BLaER1 treated with 17β-estradiol and CSF1 and Interleukin-3, amounts not matched to agents 10 nM and 100 nM (cell line): ENCODE measurements around the gene CDH6.
"Not testable (repeated sequence)": the region's sequence is repeated elsewhere in the genome, so short reads cannot be mapped to it uniquely, and the experiment has no call there.

Experiments used
- H3K27ac ChIP-seq, 11 experiments: shearing (Covaris generic); formaldehyde crosslinking; 2 replicates each; pipeline ENCODE4 v1.8.1; 2022
- H3K27me3 ChIP-seq, 11 experiments: shearing (Covaris generic); formaldehyde crosslinking; 2 replicates each; pipeline ENCODE4 v1.8.1; 2022
- H3K36me3 ChIP-seq, 11 experiments: shearing (Covaris generic); formaldehyde crosslinking; 2 replicates each; pipeline ENCODE4 v1.8.1; 2022
- H3K4me1 ChIP-seq, 10 experiments: shearing (Covaris generic); formaldehyde crosslinking; 2 replicates each; pipeline ENCODE4 v1.8.1; 2022
- H3K4me2 ChIP-seq, 11 experiments: shearing (Covaris generic); formaldehyde crosslinking; 2 replicates each; pipeline ENCODE4 v1.8.1; 2022
- H3K4me3 ChIP-seq, 10 experiments: shearing (Covaris generic); formaldehyde crosslinking; 2 replicates each; pipeline ENCODE4 v1.8.1; 2022
- H3K9ac ChIP-seq, 11 experiments: shearing (Covaris generic); formaldehyde crosslinking; 2 replicates each; pipeline ENCODE4 v1.8.1; 2022
- H3K9me3 ChIP-seq, 11 experiments: shearing (Covaris generic); formaldehyde crosslinking; replicated peaks in 1 of 11; 2 replicates each; pipeline ENCODE4 v1.8.1; 2022
- H4K20me1 ChIP-seq, 11 experiments: shearing (Covaris generic); formaldehyde crosslinking; 2 replicates each; pipeline ENCODE4 v1.8.1; 2022
- Cebpa-rat ChIP-seq, 11 experiments: shearing (Covaris generic); IDR thresholded peaks; 2 replicates each; pipeline ENCODE4 v1.8.1; 2022

CDH6 gene

DNA sequence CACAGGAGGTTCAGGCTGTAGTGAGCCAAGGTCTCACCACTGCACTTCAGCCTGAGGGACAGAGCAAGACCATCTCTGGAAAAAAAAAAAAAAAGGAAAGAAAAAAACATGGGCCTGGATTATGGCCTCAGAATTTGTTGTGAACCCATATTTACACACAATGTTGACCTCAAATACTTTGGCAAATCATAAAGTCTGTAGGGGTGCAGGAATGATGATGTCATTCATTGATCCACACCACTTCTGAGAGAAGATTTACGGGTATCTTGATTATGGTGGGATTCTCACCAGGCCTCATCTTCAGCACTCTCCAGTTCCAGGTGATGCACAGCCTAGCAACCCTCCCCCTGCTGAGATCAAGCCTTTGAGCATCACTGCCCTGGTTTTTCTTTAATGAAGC, 156.9 kb downstream of the CDH6 start:
- H3K27ac ChIP-seq, result no peak overlapping the region
- no peak overlapping the region for H3K4me3 ChIP-seq
- no peaks in the 10 kb centered on the region for H3K4me1 ChIP-seq
- peaks cover 0 to 13% (median 0%) of the 10 kb centered on the region in 11 experiments; a peak in 4 of 22 replicates for H3K9me3 ChIP-seq
- no peak for TF ChIP-seq Cebpa-rat (IDR thresholded peaks at IDR 0.05)
- no peaks in the 10 kb centered on the region for H4K20me1 ChIP-seq
- no peaks in the 10 kb centered on the region for H3K27me3 ChIP-seq
- H3K36me3 ChIP-seq, result no peaks in the 10 kb centered on the region
- H3K4me2 ChIP-seq, result no peak overlapping the region
- no peak overlapping the region for H3K9ac ChIP-seq

DNA sequence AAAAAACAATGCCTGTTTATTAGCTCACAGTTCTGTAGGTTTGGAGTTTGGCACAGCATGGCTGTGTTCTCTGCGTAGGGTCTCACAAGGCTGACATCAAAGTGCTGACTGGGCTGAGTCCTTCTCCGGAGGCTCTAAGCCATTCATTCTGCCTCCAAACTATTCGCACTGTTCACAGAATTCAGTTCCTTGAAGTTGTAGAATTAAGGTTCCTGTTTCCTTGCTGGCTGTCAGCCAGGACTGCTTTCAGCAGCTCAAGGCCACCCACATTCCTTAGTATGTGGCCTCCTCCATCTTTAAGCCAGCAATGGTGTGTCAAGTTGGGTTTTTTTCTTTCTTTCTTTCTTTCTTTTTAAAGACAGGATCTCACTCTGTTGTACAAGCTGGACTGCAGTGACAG, 161.9 kb downstream of the CDH6 start:
- H3K4me2 ChIP-seq, result no peak overlapping the region
- H3K9me3 ChIP-seq, result peaks cover 0 to 21% (median 0%) of the 10 kb centered on the region in 11 experiments; a peak in 5 of 22 replicates
- no peaks in the 10 kb centered on the region for H3K4me1 ChIP-seq
- no peaks in the 10 kb centered on the region for H3K36me3 ChIP-seq
- no peak overlapping the region for H3K27ac ChIP-seq
- no peak overlapping the region for H3K9ac ChIP-seq
- H3K4me3 ChIP-seq, result no peak overlapping the region
- H3K27me3 ChIP-seq, result no peaks in the 10 kb centered on the region
- no peaks in the 10 kb centered on the region for H4K20me1 ChIP-seq
- TF ChIP-seq Cebpa-rat (IDR thresholded peaks at IDR 0.05), result no peak

DNA sequence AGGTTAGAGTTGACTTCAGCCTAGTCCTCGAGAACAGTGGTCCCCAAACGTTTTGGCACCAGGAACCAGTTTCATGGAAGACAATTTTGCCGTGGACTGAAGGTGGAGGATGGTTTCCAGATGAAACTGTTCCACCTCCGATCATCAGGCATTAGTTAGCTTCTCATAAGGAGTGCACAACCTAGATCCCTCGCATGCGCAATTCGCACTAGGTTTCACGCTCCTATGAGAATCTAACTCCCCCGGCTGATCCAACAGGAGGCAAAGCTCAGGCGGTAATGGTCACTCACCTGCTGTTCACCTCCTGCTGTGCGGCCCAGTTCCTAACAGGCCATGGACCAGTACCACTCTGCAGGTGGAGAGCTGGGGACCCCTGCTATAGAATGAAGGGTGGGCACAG, 163.6 kb downstream of the CDH6 start:
- Histone ChIP-seq H3K4me1 (peaks cover 0 to 3% (median 0%) of the 10 kb centered on the region in 10 experiments; a peak in 7 of 20 replicates), H3K4me2 (no peak overlapping the region), H3K9ac (no peak overlapping the region), H3K27me3 (no peaks in the 10 kb centered on the region), H3K9me3 (peaks cover 0 to 21% (median 0%) of the 10 kb centered on the region in 11 experiments; a peak in 4 of 22 replicates), H3K4me3 (no peak overlapping the region), H4K20me1 (no peaks in the 10 kb centered on the region), H3K27ac (no peak overlapping the region), H3K36me3 (no peaks in the 10 kb centered on the region)
- no peak for TF ChIP-seq Cebpa-rat (IDR thresholded peaks at IDR 0.05)

DNA sequence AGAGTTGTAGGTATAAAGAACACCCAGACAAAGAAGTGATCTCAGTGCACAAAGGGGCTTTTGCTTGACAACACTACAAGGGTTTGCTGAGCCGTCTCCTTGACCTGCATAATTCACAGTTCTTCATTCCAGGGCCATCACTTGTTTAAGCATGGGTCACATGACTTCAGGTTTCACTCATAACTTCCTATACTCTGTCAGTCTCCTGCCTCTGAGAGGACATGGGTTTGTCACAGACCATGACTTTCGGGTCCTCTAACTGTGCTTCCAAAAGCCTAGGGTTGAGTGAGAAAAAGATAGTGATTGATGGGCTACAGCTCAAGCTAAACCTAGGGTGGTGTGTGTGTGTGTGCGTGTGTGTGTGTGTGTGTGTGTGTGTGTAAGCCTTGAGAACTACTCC, 166.4 kb downstream of the CDH6 start:
- Histone ChIP-seq H3K4me1 (peaks cover 0 to 12% (median 0%) of the 10 kb centered on the region in 10 experiments; a peak in 7 of 20 replicates), H3K27me3 (no peaks in the 10 kb centered on the region), H3K4me3 (no peak overlapping the region), H3K9me3 (peaks cover 0 to 21% (median 9%) of the 10 kb centered on the region in 11 experiments; a peak in 12 of 22 replicates), H3K9ac (no peak overlapping the region), H3K4me2 (no peak overlapping the region), H3K36me3 (no peaks in the 10 kb centered on the region), H4K20me1 (no peaks in the 10 kb centered on the region), H3K27ac (no peak overlapping the region)
- TF ChIP-seq Cebpa-rat (IDR thresholded peaks at IDR 0.05), result no peak

DNA sequence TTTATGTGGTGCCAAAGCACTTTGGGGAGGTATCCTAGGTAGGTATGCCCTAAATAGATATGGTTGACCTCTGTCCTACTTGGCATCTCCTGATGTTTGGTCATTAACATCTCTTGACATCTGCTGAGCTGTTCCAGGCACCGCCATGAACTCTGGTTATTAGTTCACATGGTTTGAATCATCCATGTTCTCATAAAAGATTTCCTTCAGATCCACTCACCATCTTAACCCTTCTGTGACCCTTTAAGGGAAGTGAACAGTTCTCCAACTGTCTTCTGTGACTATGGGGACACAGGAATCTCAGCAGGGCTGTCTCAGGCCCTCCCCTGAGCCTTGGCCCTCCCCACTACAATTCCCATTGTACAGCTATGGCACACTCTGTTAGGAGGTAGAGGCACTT, 167.7 kb downstream of the CDH6 start:
- TF ChIP-seq Cebpa-rat (IDR thresholded peaks at IDR 0.05), result no peak
- peaks cover 0 to 12% (median 0%) of the 10 kb centered on the region in 10 experiments; a peak in 7 of 20 replicates for H3K4me1 ChIP-seq
- no peaks in the 10 kb centered on the region for H3K36me3 ChIP-seq
- no peak overlapping the region for H3K4me2 ChIP-seq
- H3K27me3 ChIP-seq, result no peaks in the 10 kb centered on the region
- H3K9ac ChIP-seq, result no peak overlapping the region
- peaks cover 0 to 12% (median 7%) of the 10 kb centered on the region in 11 experiments; a peak in 11 of 22 replicates for H3K9me3 ChIP-seq
- no peaks in the 10 kb centered on the region for H4K20me1 ChIP-seq
- H3K27ac ChIP-seq, result no peak overlapping the region
- H3K4me3 ChIP-seq, result no peak overlapping the region

DNA sequence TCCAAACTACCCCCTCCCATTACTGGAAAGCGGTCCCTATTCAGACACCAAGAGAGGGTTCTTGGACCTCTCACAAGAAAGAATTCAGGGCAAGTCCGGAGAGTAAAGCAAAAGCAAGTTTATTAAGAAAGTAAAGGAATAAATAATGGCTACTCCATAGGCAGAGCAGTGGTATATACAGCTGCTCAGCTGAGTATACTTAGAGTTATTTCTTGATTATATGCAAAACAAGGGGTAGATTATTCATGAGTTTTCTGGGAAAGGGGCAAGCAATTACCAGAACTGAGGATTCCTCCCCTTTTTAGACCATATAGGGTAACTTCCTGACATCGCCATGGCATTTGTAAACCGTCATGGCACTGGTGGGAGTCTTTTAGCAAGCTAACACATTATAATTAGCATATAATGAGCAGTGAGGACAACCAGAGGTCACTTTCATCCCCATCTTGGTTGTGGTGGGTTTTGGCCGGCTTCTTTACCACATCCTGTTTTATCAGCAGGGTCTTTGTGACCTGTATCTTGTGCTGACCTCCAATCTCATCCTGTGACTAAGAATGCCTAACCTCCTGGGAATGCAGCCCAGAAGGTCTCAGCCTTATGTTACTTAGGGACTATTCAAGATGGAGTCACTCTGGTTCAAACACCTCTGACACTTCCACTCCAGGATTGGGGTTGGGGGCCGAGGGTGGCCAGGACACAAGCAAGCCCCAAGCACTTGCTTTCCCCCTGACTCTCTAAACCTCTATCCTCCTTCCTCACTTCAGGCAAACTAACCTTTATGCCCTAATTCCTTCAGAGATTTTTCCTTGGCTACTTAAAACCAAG, 168.4 kb downstream of the CDH6 start:
- not testable (repeated sequence) for H3K27me3 ChIP-seq, H4K20me1 ChIP-seq, H3K27ac ChIP-seq, H3K36me3 ChIP-seq, H3K4me3 ChIP-seq, H3K9ac ChIP-seq
- H3K9me3 ChIP-seq, result peaks cover 0 to 12% (median 7%) of the 10 kb centered on the region in 11 experiments; a peak in 11 of 22 replicates
- peaks cover 0 to 12% (median 0%) of the 10 kb centered on the region in 10 experiments; a peak in 7 of 20 replicates for H3K4me1 ChIP-seq
- peak overlapping the region in 3 of 11 experiments; percentile 3 to 40 (median 5); a peak in 2 of 22 replicates for H3K4me2 ChIP-seq

DNA sequence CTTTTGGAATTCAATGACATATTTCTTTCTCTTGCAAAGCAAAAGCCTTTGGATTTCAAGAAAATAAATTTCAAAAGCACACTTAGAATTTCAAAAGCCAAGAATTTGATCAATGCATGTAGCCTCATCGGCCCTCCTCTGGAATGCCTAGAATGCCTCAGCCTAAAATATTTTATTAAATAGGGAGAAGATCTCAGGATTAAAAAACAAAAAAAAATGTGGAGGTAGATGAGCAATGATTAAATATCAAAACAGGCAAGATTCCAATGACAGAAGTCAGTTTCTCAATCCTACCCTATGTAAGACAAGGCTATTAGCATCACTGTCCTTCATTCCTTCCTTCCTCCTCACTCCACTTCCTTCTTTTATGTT, 169.0 kb downstream of the CDH6 start:
- Histone ChIP-seq H4K20me1 (no peaks in the 10 kb centered on the region), H3K4me3 (no peak overlapping the region), H3K4me2 (peak overlapping the region in 3 of 11 experiments; percentile 3 to 40 (median 5); a peak in 3 of 22 replicates), H3K4me1 (peaks cover 0 to 12% (median 0%) of the 10 kb centered on the region in 10 experiments; a peak in 7 of 20 replicates), H3K9ac (no peak overlapping the region), H3K9me3 (peaks cover 0 to 12% (median 7%) of the 10 kb centered on the region in 11 experiments; a peak in 11 of 22 replicates), H3K27ac (no peak overlapping the region), H3K27me3 (no peaks in the 10 kb centered on the region), H3K36me3 (no peaks in the 10 kb centered on the region)
- no peak for TF ChIP-seq Cebpa-rat (IDR thresholded peaks at IDR 0.05)

DNA sequence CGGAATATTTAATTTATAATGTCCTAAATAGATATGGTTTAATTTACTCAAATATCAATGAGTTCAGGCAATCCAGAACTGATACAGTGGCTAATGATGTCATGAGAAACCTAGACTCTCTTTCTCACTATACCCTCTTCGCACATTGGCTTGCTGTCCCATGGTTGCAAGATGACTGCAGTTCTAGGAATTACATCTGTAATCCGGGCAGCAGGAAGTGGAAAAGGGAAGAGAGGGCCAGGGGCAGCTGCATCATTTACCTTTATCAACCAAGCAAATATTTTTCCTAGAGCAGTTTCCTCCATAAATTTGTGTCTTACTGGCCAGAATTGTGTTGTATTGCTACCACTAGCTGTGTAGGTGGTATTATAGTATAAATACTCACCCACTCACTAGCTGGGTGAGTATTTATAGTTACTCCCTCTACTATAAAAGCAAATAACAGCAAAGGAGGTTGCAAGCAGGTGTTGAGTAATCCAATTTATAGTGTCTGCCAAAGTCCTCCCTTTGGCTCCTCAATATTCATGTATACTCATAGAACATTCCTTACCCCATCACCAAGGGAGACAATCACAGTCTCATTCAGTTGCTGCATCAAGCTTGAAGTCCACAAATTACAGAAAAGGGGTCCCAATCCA, 169.6 kb downstream of the CDH6 start:
- Histone ChIP-seq H3K36me3 (no peaks in the 10 kb centered on the region), H4K20me1 (no peaks in the 10 kb centered on the region), H3K4me3 (no peak overlapping the region), H3K4me1 (peaks cover 0 to 12% (median 0%) of the 10 kb centered on the region in 10 experiments; a peak in 7 of 20 replicates), H3K27ac (no peak overlapping the region), H3K9ac (no peak overlapping the region), H3K27me3 (no peaks in the 10 kb centered on the region), H3K9me3 (peaks cover 0 to 12% (median 7%) of the 10 kb centered on the region in 11 experiments; a peak in 11 of 22 replicates), H3K4me2 (peak overlapping the region in 2 of 11 experiments; percentile 5 to 40; a peak in 2 of 22 replicates)
- TF ChIP-seq Cebpa-rat (IDR thresholded peaks at IDR 0.05), result no peak

DNA sequence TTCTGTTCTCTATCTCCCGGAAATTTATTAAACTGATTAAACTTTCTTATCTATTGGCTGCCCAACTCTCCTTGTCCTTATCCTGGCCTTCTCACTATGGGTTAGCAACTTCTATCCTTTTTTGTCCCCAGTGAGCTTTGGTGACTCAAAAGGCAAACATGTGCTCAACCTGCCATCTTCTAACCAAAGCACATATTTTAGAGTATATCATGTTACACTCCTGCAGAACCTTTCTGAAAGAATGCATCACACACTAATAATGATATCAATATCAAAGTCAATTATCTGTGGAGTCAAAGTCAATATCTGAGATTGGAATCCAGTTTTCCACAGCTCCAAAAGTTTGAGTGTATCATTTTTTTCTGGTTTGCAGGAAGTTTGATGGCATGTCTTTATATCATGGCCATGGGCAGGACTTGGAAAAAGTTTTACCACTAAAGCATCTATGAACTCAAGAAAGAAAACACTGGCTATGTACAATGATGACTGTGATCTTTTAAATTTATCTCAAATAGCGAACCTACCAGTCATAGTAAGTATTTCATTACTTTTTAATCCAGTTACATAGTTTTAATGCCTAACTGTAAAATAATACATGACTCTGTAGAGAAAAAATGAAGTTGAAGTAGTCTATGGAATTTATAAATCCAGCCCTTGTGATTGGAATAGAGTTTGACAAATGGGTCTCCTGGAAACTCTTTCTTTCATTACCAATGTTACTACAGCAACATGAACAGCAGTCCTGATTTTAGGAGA, 171.6 kb downstream of the CDH6 start:
- Histone ChIP-seq H3K4me1 (peaks cover 0 to 12% (median 0%) of the 10 kb centered on the region in 10 experiments; a peak in 7 of 20 replicates), H3K36me3 (no peaks in the 10 kb centered on the region), H3K4me2 (no peak overlapping the region), H3K9ac (no peak overlapping the region), H3K27me3 (no peaks in the 10 kb centered on the region), H4K20me1 (no peaks in the 10 kb centered on the region), H3K27ac (no peak overlapping the region), H3K9me3 (peaks cover 0 to 12% (median 7%) of the 10 kb centered on the region in 11 experiments; a peak in 11 of 22 replicates), H3K4me3 (no peak overlapping the region)
- no peak for TF ChIP-seq Cebpa-rat (IDR thresholded peaks at IDR 0.05)
